Gastroesophageal sphincter (tissue), 4 donors: Measurements from ENCODE around the gene PSG3. TPM values are rescaled to one million over a fixed set of nuclear protein-coding genes. Genes with fewer than 3 reads are reported as not detected.

Source experiments
- total RNA-seq, 4 donors: library from RNA; depleted of rRNA; stranded (reverse); fragments of >200 nt; gene quantifications; one replicate each; pipeline ENCODE4 v1.1.0, GENCODE V29; 2016

PSG3 gene
- total RNA-seq, 4 donors from 2014 or later, result not detected

Other genes starting within 250 kb of the PSG3 start
- 10 to 100 TPM in 1 of 4 donors, 1 to 10 TPM in 1, under 1 TPM in 2; 0.66 to 10.1 (median 0.99) TPM for gene CEACAM1, start 212.0 kb downstream of the PSG3 start, total RNA-seq
- gene CEACAM8, start 145.6 kb downstream of the PSG3 start, total RNA-seq, result not detected
- gene PSG8, start 25.2 kb upstream of the PSG3 start, total RNA-seq, result not detected
- under 1 TPM in 1 of 4 donors, not detected in 3; 0.12 TPM for gene PSG1, start 139.2 kb upstream of the PSG3 start, total RNA-seq
- gene PSG6, start 177.4 kb upstream of the PSG3 start, total RNA-seq, result not detected
- gene PSG7, start 196.7 kb upstream of the PSG3 start, total RNA-seq, result under 1 TPM in 1 of 4 donors, not detected in 3; 0.12 TPM